HG02798 (cell line): ENCODE measurements around the gene ZNF787.

Experiments
- ATAC-seq: cut with Tn5 transposase; IDR thresholded peaks from one replicate; pipeline ENCODE4 v1.9.1; 2021; ENCODE audit warnings: mild to moderate bottlenecking; ENCODE audit not compliant: unreplicated experiment, poor library complexity

Gene ZNF787

GRCh38 chr19:56144831-56145230 is 23.7 kb upstream of the ZNF787 start:
- ATAC-seq = no peak

DNA sequence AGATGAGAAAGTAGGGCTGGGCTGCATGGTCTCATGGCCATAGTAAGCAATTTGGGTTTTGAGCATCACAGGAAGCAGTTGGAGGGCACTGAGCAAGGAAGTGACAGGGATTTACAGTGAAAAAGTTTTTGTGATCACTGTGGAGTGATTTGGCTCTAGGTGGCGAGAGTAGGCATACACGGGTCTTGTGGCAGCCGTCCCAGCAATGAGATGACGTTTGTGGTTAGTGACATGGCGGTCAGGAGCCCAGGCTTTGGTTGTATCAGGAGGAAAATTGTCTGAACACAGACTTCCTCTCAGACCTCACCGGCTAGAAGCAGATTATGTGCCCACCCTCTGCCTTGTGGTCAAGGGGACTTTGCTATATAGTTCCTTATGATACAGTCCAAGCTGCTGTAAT is 23.3 kb upstream of the ZNF787 start:
- ATAC-seq = no peak

GRCh38 chr19:56142897-56143434 is 21.9 kb upstream of the ZNF787 start:
- ATAC-seq = no peak

DNA sequence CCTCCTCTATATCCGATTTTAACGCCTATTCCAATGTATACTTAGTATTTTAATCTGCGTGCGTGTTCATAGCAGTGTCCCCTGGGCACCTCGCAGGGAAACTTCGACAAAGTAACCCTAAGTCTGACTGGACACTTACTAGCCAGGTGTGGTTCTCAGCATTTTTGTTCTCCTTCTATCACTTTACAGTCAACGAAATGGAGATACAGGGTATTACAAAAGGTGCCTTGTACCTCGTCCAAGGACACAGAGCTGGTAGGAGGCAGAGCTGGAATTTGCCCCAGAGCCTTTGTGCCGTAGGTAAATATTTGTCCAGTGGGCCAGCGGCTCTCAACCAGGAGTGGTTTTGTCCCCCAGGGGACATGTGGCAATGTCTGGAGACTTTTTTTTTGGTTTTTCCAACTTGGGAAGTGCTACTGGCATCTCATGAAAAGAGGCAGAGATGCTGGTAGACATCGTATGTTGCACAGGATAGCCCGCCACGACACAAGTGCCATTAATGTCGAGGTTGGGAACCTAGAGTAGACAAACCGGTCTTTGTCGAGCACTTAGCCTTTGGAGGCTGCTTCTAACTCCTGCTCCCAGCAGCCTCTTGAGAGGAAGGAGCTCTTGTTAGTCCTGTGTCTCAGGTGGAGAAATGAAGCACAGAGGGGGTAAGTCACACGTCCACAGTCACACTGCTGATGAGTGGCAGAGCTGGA is 21.1 kb upstream of the ZNF787 start:
- no peak for ATAC-seq

GRCh38 chr19:56141417-56141993 is 20.4 kb upstream of the ZNF787 start:
- ATAC-seq = no peak

DNA sequence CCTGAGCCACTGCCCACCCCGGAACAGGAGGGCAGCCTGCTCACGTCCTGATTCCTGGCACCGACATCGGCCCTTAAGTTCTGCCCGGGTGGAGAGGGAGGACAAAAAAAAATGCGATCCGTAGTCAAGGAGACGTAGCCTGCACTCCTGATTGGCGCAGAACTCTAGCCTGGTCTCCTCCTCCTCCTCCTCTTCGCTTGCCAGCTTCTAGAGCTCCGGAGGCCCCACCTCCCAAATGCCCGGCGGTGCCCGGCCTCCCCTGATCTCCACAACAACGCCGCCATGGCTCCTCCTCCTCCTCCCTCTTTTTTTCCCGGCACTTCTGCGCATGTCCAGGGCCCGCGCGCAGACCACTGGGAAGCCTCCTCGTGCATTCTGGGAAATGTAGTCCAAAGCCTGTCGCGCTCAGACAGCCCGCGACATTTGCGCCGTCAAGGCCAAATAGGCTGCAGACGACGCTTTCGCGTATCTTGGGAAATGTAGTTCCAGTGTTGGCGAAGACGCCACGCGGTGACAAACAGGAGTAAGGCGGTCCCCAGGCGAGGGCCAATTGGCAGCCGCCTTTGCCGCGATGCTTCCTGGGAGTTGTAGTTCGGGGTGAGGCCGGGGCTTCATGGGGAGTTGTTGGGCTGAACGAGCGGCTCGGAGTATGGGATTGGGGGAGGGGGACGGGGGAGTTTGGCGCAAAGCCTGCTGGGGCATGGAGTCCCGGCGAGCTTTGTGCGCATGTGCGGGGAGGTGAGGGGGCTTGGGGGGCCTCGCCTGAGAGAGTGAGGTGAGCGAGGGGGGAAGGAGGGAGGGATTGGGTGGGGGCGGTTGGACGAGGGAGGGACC is 19.7 kb upstream of the ZNF787 start, which contains the start of gene ZNF444:
TSS of gene ZNF444 (plus strand) at position 705 of the 834 bp plus-strand sequence. CDS start 5,625 bp downstream, outside the sequence.
- ATAC-seq = peak; percentile 92

DNA sequence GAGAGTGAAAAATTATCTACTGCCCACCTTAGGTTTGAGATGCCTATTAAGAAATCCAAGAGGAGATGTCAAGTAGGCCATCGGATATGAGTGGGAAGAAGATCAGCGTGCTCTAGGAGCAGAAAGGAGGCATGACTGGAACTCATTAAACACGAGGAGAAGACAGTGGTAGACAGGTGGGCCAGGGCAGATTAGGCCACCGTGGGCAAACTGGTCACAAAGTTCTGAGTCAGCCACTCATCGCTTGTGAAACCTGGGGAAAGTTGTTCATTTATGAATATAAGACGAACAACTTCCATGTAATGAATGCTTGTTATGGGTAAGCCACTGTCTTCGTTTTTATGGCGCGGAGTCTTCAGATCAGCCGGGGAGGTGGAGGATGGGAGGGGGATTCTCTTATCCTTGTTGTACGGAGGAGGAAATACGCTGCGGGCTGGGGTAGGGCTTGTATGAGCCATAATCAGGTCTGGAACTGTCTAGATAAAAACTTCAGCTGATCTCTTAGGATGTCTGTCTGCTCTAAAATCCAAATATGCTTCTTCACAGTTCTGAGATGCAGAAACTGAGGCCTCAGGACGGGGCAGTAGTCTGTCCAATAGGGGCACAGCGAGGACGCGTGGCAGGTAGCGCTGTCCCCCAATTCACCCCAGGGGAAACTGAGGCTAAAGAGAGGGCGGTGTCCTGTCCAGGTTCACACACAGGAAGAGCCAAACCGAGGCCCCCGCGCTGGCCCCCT is 18.9 kb upstream of the ZNF787 start:
- ATAC-seq = no peak

GRCh38 chr19:56138069-56138468 is 17.0 kb upstream of the ZNF787 start:
- ATAC-seq = no peak

- ATAC-seq = no peak
Observed at GRCh38 chr19:56137405-56137804, 16.3 kb upstream of the ZNF787 start.

DNA sequence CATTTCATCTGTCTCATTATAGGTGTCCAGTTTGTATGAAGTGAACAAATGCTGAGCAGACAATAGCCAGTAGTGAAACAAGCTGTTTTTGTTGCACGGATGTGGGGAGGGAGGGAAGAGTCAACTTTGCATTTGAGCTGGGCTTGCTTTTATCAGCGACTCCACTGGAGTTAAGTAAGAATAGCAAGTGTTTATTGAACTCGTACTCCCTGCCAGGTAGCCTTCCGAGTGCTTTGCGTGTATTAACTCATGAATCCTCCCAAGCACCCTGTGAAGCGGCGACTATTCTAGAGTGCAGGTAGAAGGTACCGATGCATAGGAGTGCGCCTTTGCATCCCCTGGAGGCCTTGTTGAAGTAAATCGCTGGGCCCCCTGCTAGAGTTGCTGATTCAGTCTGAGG is 15.3 kb upstream of the ZNF787 start:
- no peak for ATAC-seq

DNA sequence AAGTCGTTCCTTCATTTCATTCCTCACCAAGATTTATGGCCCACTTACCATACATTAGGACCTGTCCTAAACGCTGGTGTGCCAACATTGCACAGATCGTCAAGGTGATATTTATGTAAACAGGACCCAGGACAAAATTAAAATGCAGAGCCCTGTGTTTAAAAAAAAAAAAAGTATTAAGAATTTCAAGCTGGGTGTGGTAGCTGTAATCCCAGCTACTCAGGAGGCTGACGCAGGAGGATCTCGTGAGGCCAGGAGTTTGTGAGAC is 13.5 kb upstream of the ZNF787 start:
- no peak for ATAC-seq

DNA sequence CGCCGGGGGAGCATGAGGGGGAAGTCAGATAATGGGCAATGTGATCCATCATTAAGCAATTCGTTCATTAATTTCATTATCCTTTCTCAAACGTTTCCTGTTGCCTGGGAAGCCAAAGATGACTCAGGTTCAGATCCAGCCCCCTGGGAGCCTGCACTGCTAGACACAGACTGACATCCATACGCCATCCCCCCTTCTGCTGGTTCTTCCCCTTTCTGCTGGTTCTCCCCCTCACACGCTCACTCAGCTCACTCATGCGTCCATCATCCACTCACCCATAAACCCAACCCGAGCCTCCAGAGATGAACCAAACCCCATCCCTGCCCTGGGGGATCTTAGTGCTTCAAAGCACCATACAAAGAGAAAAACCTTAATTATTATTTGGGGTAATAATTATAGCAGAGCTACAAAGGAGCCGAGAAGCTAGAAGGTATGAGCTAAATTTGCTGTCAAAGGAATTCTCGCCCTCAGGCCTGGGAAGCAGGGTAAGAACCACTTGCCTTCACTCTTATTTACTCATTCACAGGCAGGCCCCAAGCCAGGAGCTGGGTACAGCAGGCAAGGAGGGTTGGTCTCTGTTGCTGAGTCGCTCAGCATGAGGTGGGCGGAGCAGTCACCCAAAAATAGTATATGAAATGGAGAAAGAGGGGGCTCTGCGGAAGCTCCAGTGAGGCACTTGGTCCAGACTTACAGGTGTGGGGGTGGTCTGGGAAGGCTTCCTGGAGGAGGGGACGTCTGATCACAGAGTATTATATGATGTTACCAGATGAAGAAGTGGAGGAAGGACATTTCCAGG is 13.0 kb upstream of the ZNF787 start:
- no peak for ATAC-seq

DNA sequence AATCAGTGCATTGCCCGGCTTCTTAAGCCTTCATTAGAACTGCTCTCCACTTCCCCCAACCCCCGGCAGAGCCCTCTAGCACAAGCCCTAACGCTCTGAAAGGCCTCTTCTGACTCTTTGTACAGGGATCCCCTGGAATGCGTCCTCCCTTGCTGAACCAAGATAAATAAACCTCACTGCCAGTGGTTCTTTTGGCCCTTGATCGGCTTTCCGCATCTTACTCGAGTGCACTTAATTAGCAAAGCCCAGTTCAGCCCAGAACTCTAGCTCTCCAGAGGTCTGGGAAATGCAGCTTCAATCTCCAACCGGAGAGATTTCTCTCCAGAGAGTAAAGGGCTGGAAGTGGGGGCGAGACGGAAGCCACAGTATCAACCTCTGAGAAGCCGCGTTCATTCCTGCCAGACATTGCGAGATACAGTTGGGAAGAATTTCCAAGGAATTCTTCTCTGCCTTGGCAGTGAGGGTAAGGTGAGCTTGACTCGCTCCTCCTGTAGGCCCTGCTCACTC is 11.3 kb upstream of the ZNF787 start:
- ATAC-seq = no peak

- ATAC-seq = no peak
Observed at GRCh38 chr19:56131651-56132050, 10.6 kb upstream of the ZNF787 start.

DNA sequence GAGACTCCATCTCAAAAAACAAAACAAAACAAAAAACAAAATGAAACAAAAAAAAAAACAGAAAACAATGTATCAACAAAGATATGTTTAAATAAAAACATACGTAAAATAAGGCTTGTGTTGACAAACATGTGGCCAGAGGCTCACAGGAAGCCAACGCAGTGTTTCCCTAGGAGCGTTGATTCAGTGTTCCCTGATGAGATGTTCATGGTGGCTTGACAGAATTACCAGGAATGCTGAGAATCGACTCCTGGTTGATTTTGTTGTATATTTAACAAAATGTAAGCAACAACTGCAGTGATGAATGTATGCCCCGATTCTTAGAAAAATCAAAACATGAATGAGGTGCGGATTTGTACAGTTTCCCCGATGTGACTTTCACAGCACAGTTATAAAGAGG is 8.9 kb upstream of the ZNF787 start:
- ATAC-seq = no peak

DNA sequence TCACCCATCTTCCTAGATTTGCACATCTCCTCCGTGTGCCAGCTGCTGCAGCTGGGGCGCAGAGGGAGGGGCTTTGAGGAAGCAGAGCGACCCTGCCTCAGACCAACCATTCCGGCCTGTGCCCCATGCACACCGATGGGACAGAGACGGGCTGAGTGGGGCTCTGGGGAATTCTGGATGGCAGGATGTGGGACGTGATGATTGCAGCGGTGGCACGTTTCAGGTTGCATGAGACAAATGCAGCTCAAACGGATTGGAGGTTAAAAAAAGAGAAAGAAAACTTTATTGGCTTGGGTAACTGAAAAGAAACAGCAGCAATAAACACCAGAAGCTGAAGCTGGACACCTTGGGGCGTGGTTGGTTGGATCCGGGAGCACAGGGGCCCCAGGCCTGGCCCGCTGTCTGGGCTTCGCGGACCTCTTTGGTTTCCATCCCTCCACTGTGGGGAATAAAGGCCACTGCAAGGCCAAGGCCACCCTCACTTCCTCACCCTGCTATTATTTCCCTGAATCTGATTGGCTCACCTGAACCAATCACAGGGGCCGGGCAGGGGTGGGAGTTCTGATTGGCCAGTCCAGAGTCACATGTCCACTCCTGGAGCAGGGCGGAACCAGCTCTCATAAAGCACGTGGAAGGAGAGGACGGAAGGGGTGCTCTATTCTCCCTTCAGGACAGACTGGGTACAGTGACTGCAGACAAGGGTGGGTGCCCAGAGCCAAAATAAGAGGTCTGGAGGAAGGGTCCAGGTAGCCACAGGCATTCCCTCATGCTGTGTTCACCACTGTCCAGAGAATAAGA is 6.1 kb upstream of the ZNF787 start:
- no peak for ATAC-seq

GRCh38 chr19:56125806-56126590 is 4.9 kb upstream of the ZNF787 start:
- ATAC-seq = no peak

DNA sequence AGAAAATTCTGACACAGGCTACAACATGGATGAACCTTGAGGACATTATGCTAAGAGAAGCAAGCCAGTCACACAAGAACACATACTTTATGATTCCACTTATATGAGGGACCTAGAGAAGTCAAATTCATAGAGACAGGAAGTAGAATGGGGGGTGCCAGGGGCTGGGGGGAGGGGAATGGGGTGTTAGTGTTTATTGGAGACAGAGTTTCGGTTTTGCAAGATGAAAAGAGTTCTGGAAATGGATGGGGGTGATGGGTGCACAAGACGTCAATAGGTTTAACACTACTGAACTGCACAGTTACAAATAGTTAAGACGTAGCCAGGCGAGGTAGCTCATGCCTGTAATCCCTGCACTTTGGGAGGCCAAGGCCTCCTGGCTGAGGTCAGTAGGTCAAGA is 3.5 kb upstream of the ZNF787 start:
- ATAC-seq = no peak
